A549 (cell line): Measurements from ENCODE around the gene PRKG1.

ENCODE experiments used
- CHD4 ChIP-seq: fragments of 200-600 bp; sonication (generic); IDR thresholded peaks from 2 replicates; pipeline ENCODE4 v1.6.1; 2016; ENCODE audit warnings: antibody characterized with exemption, mild to moderate bottlenecking, borderline replicate concordance
- JUNB ChIP-seq: fragments of >200 bp; sonication (Bioruptor Twin); formaldehyde crosslinking; IDR thresholded peaks from 2 replicates; pipeline ENCODE4 v1.6.1; 2016
- MAZ ChIP-seq: fragments of 150-350 bp; IDR thresholded peaks from 2 replicates; pipeline ENCODE4 v1.6.1; 2014; ENCODE audit warnings: antibody characterized with exemption, low read depth, low read length, borderline replicate concordance
- MYC ChIP-seq: IDR thresholded peaks from 2 replicates; pipeline ENCODE4 v1.6.1; 2012; ENCODE audit warnings: mild to moderate bottlenecking, inconsistent platforms, low read length, improper control_type of control experiment, borderline replicate concordance
- PHF8 ChIP-seq: fragments of 200-600 bp; sonication (generic); IDR thresholded peaks from 2 replicates; pipeline ENCODE4 v1.6.1; 2016; ENCODE audit warnings: low read depth, mild to moderate bottlenecking, antibody characterized with exemption, moderate library complexity, borderline replicate concordance
- RAD21 ChIP-seq, 2 experiments: fragments of >200 bp in 1 of 2; sonication (Bioruptor Twin) in 1 of 2; formaldehyde crosslinking in 1 of 2; IDR thresholded peaks in 1 of 2; conservative IDR thresholded peaks in 1 of 2; 2 replicates in 1 of 2; 3 replicates in 1 of 2; pipeline ENCODE4 v1.6.1; 2012 to 2018; ENCODE audit warnings: inconsistent platforms in 1 of 2
- ZSCAN20 ChIP-seq: fragments of 250-450 bp; sonication (Bioruptor Pico); IDR thresholded peaks from 2 replicates; pipeline ENCODE4 v1.8.0; 2022; ENCODE audit warnings: mild to moderate bottlenecking, moderate library complexity
- TF ChIP-seq, protein P1 (sequence below): IDR thresholded peaks from 2 replicates; pipeline ENCODE4 v1.6.1; 2012
- TF ChIP-seq, protein P2 (sequence below): fragments of >200 bp; sonication (Bioruptor Twin); formaldehyde crosslinking; IDR thresholded peaks from 3 replicates; pipeline ENCODE4 v1.5.1; 2016
- TF ChIP-seq, protein P3 (sequence below): fragments of 450-650 bp; IDR thresholded peaks from 2 replicates; pipeline ENCODE4 v1.6.1; 2014; ENCODE audit warnings: antibody characterized with exemption
- TF ChIP-seq, protein P4 (sequence below): fragments of 200-600 bp; sonication (generic); IDR thresholded peaks from 2 replicates; pipeline ENCODE4 v1.6.1; 2016; ENCODE audit warnings: antibody characterized with exemption, mild to moderate bottlenecking, moderate library complexity

DNA sequence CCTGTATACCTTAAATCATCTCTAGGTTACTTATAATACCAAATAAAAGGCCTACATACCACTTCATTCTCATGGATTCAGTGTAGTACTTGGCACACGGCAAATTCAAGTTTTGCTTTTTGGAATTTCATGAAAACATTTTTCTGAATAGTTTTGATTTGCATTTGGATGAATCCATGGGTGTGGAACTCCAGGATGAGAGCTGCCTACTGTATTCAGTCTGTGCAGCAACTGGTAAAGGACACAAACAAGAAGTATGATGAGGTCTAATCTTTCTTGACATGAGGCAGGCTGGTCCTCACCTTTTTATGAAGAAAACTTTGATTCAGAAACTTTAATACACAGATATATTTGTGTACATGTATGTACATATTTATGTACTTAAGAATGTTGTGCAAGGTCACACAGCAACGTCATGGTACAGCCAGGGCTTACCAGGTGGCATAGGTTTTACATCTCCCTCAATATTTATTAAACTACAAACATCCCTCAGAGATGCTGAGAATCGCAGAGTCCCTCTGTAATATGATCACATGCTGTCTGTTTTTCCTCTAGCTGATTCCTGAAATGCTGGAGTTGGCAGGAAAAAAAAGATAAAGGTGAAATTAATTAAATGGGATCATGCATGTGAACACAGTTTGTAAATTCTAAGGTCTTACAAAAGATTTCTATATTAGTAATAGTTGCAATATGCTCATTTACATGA lies 239.6 kb downstream of the PRKG1 start:
- TF ChIP-seq ZSCAN20 (CRISPR knock-in tag): no peak
- TF ChIP-seq, protein P1, sequence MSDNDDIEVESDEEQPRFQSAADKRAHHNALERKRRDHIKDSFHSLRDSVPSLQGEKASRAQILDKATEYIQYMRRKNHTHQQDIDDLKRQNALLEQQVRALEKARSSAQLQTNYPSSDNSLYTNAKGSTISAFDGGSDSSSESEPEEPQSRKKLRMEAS: no peak
- TF ChIP-seq, protein P2, sequence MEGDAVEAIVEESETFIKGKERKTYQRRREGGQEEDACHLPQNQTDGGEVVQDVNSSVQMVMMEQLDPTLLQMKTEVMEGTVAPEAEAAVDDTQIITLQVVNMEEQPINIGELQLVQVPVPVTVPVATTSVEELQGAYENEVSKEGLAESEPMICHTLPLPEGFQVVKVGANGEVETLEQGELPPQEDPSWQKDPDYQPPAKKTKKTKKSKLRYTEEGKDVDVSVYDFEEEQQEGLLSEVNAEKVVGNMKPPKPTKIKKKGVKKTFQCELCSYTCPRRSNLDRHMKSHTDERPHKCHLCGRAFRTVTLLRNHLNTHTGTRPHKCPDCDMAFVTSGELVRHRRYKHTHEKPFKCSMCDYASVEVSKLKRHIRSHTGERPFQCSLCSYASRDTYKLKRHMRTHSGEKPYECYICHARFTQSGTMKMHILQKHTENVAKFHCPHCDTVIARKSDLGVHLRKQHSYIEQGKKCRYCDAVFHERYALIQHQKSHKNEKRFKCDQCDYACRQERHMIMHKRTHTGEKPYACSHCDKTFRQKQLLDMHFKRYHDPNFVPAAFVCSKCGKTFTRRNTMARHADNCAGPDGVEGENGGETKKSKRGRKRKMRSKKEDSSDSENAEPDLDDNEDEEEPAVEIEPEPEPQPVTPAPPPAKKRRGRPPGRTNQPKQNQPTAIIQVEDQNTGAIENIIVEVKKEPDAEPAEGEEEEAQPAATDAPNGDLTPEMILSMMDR: no peak
- no peak for TF ChIP-seq MYC
- TF ChIP-seq, protein P3, sequence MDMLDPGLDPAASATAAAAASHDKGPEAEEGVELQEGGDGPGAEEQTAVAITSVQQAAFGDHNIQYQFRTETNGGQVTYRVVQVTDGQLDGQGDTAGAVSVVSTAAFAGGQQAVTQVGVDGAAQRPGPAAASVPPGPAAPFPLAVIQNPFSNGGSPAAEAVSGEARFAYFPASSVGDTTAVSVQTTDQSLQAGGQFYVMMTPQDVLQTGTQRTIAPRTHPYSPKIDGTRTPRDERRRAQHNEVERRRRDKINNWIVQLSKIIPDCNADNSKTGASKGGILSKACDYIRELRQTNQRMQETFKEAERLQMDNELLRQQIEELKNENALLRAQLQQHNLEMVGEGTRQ: no peak
- TF ChIP-seq, protein P4, sequence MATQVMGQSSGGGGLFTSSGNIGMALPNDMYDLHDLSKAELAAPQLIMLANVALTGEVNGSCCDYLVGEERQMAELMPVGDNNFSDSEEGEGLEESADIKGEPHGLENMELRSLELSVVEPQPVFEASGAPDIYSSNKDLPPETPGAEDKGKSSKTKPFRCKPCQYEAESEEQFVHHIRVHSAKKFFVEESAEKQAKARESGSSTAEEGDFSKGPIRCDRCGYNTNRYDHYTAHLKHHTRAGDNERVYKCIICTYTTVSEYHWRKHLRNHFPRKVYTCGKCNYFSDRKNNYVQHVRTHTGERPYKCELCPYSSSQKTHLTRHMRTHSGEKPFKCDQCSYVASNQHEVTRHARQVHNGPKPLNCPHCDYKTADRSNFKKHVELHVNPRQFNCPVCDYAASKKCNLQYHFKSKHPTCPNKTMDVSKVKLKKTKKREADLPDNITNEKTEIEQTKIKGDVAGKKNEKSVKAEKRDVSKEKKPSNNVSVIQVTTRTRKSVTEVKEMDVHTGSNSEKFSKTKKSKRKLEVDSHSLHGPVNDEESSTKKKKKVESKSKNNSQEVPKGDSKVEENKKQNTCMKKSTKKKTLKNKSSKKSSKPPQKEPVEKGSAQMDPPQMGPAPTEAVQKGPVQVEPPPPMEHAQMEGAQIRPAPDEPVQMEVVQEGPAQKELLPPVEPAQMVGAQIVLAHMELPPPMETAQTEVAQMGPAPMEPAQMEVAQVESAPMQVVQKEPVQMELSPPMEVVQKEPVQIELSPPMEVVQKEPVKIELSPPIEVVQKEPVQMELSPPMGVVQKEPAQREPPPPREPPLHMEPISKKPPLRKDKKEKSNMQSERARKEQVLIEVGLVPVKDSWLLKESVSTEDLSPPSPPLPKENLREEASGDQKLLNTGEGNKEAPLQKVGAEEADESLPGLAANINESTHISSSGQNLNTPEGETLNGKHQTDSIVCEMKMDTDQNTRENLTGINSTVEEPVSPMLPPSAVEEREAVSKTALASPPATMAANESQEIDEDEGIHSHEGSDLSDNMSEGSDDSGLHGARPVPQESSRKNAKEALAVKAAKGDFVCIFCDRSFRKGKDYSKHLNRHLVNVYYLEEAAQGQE: no peak
- no peak for TF ChIP-seq RAD21 (conservative IDR thresholded peaks at IDR 0.05 in 1 of 2, IDR thresholded peaks at IDR 0.05 in 1 of 2)
- no peak for TF ChIP-seq JUNB
- TF ChIP-seq CHD4: no peak
- TF ChIP-seq PHF8: no peak
- TF ChIP-seq MAZ: no peak
